OCI-LY1 (cell line): Measurements from ENCODE around the gene LYZL2.

Experiments used
- CTCF ChIP-seq: fragments of 200-600 bp; sonication (generic), shearing (Covaris generic); IDR thresholded peaks from 2 replicates; pipeline ENCODE4 v1.5.1; 2017; ENCODE audit warnings: mild to moderate bottlenecking, antibody characterized with exemption, low read length, moderate library complexity, mixed read lengths
- EZH2 ChIP-seq: fragments of 200-600 bp; sonication (generic), shearing (Covaris generic); IDR thresholded peaks from 2 replicates; pipeline ENCODE4 v1.8.0; 2017; ENCODE audit warnings: borderline replicate concordance, mixed run types, mild to moderate bottlenecking, antibody characterized with exemption, low read length, moderate library complexity, mixed read lengths

GRCh38 chr10:30637881-30638467 lies 8.4 kb upstream of the LYZL2 start:
- TF ChIP-seq CTCF (no peak), EZH2 (no peak)
